Liver (tissue), 9 donors: Measurements from ENCODE around the gene COPS7A. TPM values are rescaled to one million over a fixed set of nuclear protein-coding genes. Genes with fewer than 3 reads are reported as not detected.

Experiments
- DNase-seq: peaks from one replicate; pipeline ENCODE4 v3.0.0-alpha.2; 2017; ENCODE audit warnings: low spot score
- H3K27ac ChIP-seq, 2 donors: one replicate each; pipeline ENCODE4 v1.7.0; 2013; ENCODE audit warnings: inconsistent platforms in 2 of 2, low read length in 2 of 2, control low read depth in 1 of 2, low read depth in 1 of 2, mild to moderate bottlenecking in 1 of 2
- H3K27me3 ChIP-seq, 4 donors: one replicate each; pipeline versions ENCODE4 v1.6.1 to v1.7.0; 2013; ENCODE audit warnings: low read length in 3 of 4, inconsistent platforms in 1 of 4, mild to moderate bottlenecking in 1 of 4, moderate library complexity in 1 of 4; ENCODE audit not compliant: control insufficient read depth in 4 of 4, insufficient read depth in 4 of 4
- H3K36me3 ChIP-seq, 4 donors: one replicate each; pipeline versions ENCODE4 v1.6.1 to v1.7.0; 2013; ENCODE audit warnings: low read length in 3 of 4, mild to moderate bottlenecking in 3 of 4, low read depth in 1 of 4, moderate library complexity in 1 of 4; ENCODE audit not compliant: control insufficient read depth in 4 of 4, insufficient read depth in 3 of 4
- H3K4me1 ChIP-seq, 4 donors: one replicate each; pipeline versions ENCODE4 v1.6.1 to v1.7.0; 2013; ENCODE audit warnings: low read length in 3 of 4, mild to moderate bottlenecking in 3 of 4, moderate library complexity in 1 of 4; ENCODE audit not compliant: control insufficient read depth in 4 of 4, insufficient read depth in 4 of 4
- H3K4me3 ChIP-seq, 3 donors: one replicate each; pipeline versions ENCODE4 v1.6.1 to v1.7.0; 2013; ENCODE audit warnings: low read length in 3 of 3, control low read depth in 1 of 3, low read depth in 1 of 3, mild to moderate bottlenecking in 1 of 3
- H3K9ac ChIP-seq, 2 donors: one replicate each; pipeline ENCODE4 v1.7.0; 2013; ENCODE audit warnings: low read length in 2 of 2, mild to moderate bottlenecking in 2 of 2, moderate library complexity in 2 of 2, control low read depth in 1 of 2, low read depth in 1 of 2
- H3K9me3 ChIP-seq, 4 donors: one replicate each; pipeline versions ENCODE4 v1.6.1 to v1.7.0; 2013; ENCODE audit warnings: low read length in 3 of 4; ENCODE audit not compliant: control insufficient read depth in 4 of 4
- EGR1 ChIP-seq, 2 donors: IDR thresholded peaks; 2 replicates each; pipeline ENCODE4 v1.6.1; 2016 to 2018; ENCODE audit warnings: antibody characterized with exemption in 2 of 2, low read depth in 2 of 2
- FOXA1 ChIP-seq: IDR thresholded peaks from 2 replicates; pipeline ENCODE4 v1.6.1; 2016; ENCODE audit warnings: antibody characterized with exemption
- FOXA2 ChIP-seq: IDR thresholded peaks from 2 replicates; pipeline ENCODE4 v1.6.1; 2016; ENCODE audit warnings: antibody characterized with exemption
- GABPA ChIP-seq, 2 donors: IDR thresholded peaks in 1 of 2; conservative IDR thresholded peaks in 1 of 2; 2 replicates each; pipeline ENCODE4 v1.6.1; 2016; ENCODE audit warnings: antibody characterized with exemption in 2 of 2, mild to moderate bottlenecking in 1 of 2, moderate library complexity in 1 of 2
- HNF4A ChIP-seq, 2 donors: conservative IDR thresholded peaks; 2 replicates each; pipeline ENCODE4 v1.6.1; 2016; ENCODE audit warnings: antibody characterized with exemption in 2 of 2, mild to moderate bottlenecking in 2 of 2
- HNF4G ChIP-seq: IDR thresholded peaks from 2 replicates; pipeline ENCODE4 v1.6.1; 2016; ENCODE audit warnings: antibody characterized with exemption
- NR2F2 ChIP-seq: IDR thresholded peaks from 2 replicates; pipeline ENCODE4 v1.6.1; 2016; ENCODE audit warnings: antibody characterized with exemption
- RXRA ChIP-seq, 2 donors: IDR thresholded peaks; 2 replicates each; pipeline ENCODE4 v1.6.1; 2017 to 2018; ENCODE audit warnings: antibody characterized with exemption in 2 of 2, mild to moderate bottlenecking in 1 of 2
- SP1 ChIP-seq: IDR thresholded peaks from 2 replicates; pipeline ENCODE4 v1.6.1; 2018; ENCODE audit warnings: antibody characterized with exemption, mild to moderate bottlenecking
- TAF1 ChIP-seq: conservative IDR thresholded peaks from 2 replicates; pipeline ENCODE4 v1.6.1; 2016; ENCODE audit warnings: antibody characterized with exemption, mild to moderate bottlenecking
- YY1 ChIP-seq: IDR thresholded peaks from 2 replicates; pipeline ENCODE4 v1.6.1; 2016; ENCODE audit warnings: antibody characterized with exemption, mild to moderate bottlenecking
- WGBS: extraction: QIAGEN DNeasy Blood & Tissue Kit; methylation state at CpG from one replicate; pipeline ENCODE4 v1.1.7; 2013; 5-methylcytosine and 5-hydroxymethylcytosine counted together
- polyA plus RNA-seq, 2 donors: library from polyadenylated mRNA; stranded (reverse) in 1 of 2; unstranded in 1 of 2; fragments of 200-250 nt in 1 of 2; fragments of >200 nt in 1 of 2; fragmentation: Nextera tagmentation in 1 of 2; extraction: Ambion mirVana in 1 of 2; gene quantifications; one replicate each; pipeline versions ENCODE4 v1.2.1 to v1.2.3, GENCODE V29; 2013 to 2015
- total RNA-seq, 2 donors: library from RNA; depleted of rRNA; stranded (reverse); fragments of >200 nt; gene quantifications; one replicate each; pipeline ENCODE4 v1.2.3, GENCODE V29; 2014
- TF ChIP-seq, protein P1 (sequence below): IDR thresholded peaks from 2 replicates; pipeline ENCODE4 v1.6.1; 2016; ENCODE audit warnings: antibody characterized with exemption
- TF ChIP-seq, protein P2 (sequence below): fragments of 150-350 bp; IDR thresholded peaks from 2 replicates; pipeline ENCODE4 v1.5.1; 2017; ENCODE audit warnings: improper control_type of control experiment, low read depth, low read length; ENCODE audit not compliant: missing input control
- TF ChIP-seq, protein P3 (sequence below): IDR thresholded peaks from 2 replicates; pipeline ENCODE4 v1.6.1; 2016; ENCODE audit warnings: antibody characterized with exemption
- TF ChIP-seq, protein P4 (sequence below): IDR thresholded peaks from 2 replicates; pipeline ENCODE4 v1.6.1; 2016; ENCODE audit warnings: antibody characterized with exemption
- TF ChIP-seq, protein P5 (sequence below): IDR thresholded peaks from 2 replicates; pipeline ENCODE4 v1.6.1; 2016; ENCODE audit warnings: antibody characterized with exemption, mild to moderate bottlenecking
- donor health status: healthy.
- donor health status: healthy.
- donor health status: healthy.
- donor health status: healthy.
- donor health status: healthy.

Gene COPS7A
- total and polyA plus RNA-seq, 4 donors, result 26.0 to 37.7 (median 32.4) TPM

DNA sequence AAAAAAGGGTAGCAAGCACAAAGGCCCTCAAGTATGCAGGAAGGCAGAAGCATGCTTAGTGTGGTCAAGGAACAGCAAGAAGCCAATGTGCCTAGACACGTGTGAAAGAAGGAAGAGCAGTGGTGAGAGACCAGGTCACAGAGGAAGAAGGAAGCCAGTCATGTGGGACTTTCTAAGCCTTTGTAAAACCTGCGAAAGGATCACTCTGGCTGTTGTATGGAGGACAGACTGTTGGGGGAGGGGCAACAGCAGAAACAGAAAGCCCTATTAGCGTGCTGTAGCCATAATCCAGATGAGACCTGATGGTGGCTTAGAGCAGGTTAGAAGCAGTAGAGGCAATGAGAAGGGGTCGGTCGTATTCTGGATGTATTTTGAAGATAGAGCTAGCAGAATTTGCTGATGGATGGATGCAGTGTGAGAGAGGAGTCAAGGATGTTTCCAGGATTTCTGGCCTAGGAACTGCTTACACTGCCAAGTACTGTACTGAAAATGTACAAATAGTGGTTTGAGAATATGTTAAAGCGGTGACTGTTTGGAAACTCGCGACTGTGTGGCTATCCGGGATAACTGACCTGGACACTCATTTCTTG, 34.8 kb downstream of the COPS7A start:
- Histone ChIP-seq H3K27me3 (no peaks in the 10 kb centered on the region), H3K4me3 (no peak overlapping the region)

More for the DNA sequence above, 34.8 kb downstream of the COPS7A start:
- Histone ChIP-seq H3K4me1 (peaks cover 0 to 34% (median 26%) of the 10 kb centered on the region in 4 donors), H3K36me3 (no peaks in the 10 kb centered on the region), H3K27ac (no peak overlapping the region), H3K9ac (no peak overlapping the region), H3K9me3 (no peaks in the 10 kb centered on the region)
- 90% methylated on average over 9 of the region's 9 CpGs for WGBS
- DNase-seq, result no peak
- no peak for TF ChIP-seq FOXA2
- TF ChIP-seq, protein P1, sequence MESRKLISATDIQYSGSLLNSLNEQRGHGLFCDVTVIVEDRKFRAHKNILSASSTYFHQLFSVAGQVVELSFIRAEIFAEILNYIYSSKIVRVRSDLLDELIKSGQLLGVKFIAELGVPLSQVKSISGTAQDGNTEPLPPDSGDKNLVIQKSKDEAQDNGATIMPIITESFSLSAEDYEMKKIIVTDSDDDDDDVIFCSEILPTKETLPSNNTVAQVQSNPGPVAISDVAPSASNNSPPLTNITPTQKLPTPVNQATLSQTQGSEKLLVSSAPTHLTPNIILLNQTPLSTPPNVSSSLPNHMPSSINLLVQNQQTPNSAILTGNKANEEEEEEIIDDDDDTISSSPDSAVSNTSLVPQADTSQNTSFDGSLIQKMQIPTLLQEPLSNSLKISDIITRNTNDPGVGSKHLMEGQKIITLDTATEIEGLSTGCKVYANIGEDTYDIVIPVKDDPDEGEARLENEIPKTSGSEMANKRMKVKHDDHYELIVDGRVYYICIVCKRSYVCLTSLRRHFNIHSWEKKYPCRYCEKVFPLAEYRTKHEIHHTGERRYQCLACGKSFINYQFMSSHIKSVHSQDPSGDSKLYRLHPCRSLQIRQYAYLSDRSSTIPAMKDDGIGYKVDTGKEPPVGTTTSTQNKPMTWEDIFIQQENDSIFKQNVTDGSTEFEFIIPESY, result no peak
- no peak for TF ChIP-seq HNF4G
- no peak for TF ChIP-seq FOXA1
- TF ChIP-seq, protein P2, sequence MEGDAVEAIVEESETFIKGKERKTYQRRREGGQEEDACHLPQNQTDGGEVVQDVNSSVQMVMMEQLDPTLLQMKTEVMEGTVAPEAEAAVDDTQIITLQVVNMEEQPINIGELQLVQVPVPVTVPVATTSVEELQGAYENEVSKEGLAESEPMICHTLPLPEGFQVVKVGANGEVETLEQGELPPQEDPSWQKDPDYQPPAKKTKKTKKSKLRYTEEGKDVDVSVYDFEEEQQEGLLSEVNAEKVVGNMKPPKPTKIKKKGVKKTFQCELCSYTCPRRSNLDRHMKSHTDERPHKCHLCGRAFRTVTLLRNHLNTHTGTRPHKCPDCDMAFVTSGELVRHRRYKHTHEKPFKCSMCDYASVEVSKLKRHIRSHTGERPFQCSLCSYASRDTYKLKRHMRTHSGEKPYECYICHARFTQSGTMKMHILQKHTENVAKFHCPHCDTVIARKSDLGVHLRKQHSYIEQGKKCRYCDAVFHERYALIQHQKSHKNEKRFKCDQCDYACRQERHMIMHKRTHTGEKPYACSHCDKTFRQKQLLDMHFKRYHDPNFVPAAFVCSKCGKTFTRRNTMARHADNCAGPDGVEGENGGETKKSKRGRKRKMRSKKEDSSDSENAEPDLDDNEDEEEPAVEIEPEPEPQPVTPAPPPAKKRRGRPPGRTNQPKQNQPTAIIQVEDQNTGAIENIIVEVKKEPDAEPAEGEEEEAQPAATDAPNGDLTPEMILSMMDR, result no peak
- TF ChIP-seq GABPA (IDR thresholded peaks at IDR 0.05 in 1 of 2, conservative IDR thresholded peaks at IDR 0.05 in 1 of 2), result no peak
- TF ChIP-seq, protein P3, sequence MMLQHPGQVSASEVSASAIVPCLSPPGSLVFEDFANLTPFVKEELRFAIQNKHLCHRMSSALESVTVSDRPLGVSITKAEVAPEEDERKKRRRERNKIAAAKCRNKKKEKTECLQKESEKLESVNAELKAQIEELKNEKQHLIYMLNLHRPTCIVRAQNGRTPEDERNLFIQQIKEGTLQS, result no peak
- no peak for TF ChIP-seq TAF1
- TF ChIP-seq, protein P4, sequence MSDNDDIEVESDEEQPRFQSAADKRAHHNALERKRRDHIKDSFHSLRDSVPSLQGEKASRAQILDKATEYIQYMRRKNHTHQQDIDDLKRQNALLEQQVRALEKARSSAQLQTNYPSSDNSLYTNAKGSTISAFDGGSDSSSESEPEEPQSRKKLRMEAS, result no peak
- TF ChIP-seq, protein P5, sequence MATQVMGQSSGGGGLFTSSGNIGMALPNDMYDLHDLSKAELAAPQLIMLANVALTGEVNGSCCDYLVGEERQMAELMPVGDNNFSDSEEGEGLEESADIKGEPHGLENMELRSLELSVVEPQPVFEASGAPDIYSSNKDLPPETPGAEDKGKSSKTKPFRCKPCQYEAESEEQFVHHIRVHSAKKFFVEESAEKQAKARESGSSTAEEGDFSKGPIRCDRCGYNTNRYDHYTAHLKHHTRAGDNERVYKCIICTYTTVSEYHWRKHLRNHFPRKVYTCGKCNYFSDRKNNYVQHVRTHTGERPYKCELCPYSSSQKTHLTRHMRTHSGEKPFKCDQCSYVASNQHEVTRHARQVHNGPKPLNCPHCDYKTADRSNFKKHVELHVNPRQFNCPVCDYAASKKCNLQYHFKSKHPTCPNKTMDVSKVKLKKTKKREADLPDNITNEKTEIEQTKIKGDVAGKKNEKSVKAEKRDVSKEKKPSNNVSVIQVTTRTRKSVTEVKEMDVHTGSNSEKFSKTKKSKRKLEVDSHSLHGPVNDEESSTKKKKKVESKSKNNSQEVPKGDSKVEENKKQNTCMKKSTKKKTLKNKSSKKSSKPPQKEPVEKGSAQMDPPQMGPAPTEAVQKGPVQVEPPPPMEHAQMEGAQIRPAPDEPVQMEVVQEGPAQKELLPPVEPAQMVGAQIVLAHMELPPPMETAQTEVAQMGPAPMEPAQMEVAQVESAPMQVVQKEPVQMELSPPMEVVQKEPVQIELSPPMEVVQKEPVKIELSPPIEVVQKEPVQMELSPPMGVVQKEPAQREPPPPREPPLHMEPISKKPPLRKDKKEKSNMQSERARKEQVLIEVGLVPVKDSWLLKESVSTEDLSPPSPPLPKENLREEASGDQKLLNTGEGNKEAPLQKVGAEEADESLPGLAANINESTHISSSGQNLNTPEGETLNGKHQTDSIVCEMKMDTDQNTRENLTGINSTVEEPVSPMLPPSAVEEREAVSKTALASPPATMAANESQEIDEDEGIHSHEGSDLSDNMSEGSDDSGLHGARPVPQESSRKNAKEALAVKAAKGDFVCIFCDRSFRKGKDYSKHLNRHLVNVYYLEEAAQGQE, result no peak
- TF ChIP-seq NR2F2, result no peak
- TF ChIP-seq EGR1 (IDR thresholded peaks at IDR 0.05; ENCODE audit: low read depth in 2 of 2), result no peak
- no peak for TF ChIP-seq HNF4A (conservative IDR thresholded peaks at IDR 0.05)
- TF ChIP-seq YY1, result no peak
- TF ChIP-seq RXRA (IDR thresholded peaks at IDR 0.05), result no peak
- no peak for TF ChIP-seq SP1
